ENCODE data around the gene PGLYRP1.

The PGLYRP1 gene

DNA sequence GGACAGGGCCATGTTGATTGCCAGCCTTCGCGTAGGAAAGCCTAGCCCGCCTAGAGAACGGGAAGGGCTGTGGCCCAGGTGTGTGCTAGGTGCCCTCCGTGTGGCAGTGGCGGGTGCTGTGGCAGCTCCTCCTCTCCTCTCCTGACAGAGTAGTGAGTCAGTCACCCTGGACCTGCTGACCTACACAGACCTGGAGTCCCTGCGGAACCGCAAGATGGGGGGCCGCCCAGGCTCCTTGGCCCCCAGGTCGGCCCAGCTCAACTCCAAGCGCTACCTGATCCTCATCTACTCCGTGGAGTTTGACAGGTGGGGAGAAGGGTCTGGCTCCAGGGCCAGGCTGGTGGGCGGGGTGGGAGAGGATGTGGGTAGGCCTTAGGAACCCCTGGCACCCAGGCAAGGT lies 16.4 kb downstream of the PGLYRP1 start:
- Histone ChIP-seq H3K4me1 (ENCODE audit: control insufficient read depth in 5 of 5, insufficient read depth in 5 of 5, low read length in 5 of 5) (peaks cover 0 to 4% (median 2%) of the 10 kb centered on the region in 5 donors), H3K9ac (ENCODE audit: low read length in 5 of 5) (no peak overlapping the region), H3K36me3 (ENCODE audit: control insufficient read depth in 5 of 5, insufficient read depth in 5 of 5, low read length in 5 of 5) (peaks cover 7 to 32% (median 22%) of the 10 kb centered on the region in 5 donors), H3K27me3 (ENCODE audit: control insufficient read depth in 5 of 5, insufficient read depth in 4 of 5, low read length in 5 of 5) (no peaks in the 10 kb centered on the region), H3K9me3 (ENCODE audit: control insufficient read depth in 5 of 5, low read length in 5 of 5) (no peaks in the 10 kb centered on the region), H3K4me3 (ENCODE audit: low read depth in 1 of 5, low read length in 5 of 5) (no peak overlapping the region), H3K27ac (ENCODE audit: low read depth, low read length) (no peak overlapping the region)

DNA sequence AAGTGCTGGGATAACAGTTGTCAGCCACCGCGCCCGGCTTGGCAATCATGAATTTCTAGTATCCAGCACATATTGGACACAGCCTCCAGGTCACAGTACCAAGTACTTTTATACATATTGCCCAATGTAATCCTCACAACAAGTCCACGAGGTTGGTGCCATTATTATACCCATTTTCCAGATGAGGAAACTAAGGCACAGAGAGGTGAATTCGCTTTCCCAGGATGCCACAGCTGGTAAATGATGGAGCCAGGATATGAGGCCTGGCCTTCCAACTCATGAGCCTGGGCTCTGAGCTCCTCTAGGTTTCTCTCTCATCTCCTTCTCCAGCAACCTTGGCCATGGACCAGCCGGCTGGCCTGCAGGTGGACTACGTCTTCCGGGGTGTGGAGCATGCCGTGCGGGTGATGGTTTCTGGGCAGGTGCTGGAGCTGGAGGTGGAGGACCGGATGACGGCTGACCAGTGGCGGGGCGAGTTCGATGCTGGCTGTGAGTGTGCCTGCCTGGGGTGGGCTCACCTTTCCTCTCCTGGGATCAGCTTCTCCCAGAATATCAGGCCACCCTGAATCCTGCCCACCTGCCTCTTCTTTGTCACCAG lies 20.1 kb downstream of the PGLYRP1 start:
- H3K36me3 ChIP-seq (ENCODE audit: control insufficient read depth in 5 of 5, insufficient read depth in 5 of 5, low read length in 5 of 5), result peaks cover 7 to 23% (median 19%) of the 10 kb centered on the region in 5 donors
- H3K27ac ChIP-seq (ENCODE audit: low read depth, low read length), result no peak overlapping the region
- H3K9me3 ChIP-seq (ENCODE audit: control insufficient read depth in 5 of 5, low read length in 5 of 5), result no peaks in the 10 kb centered on the region
- H3K9ac ChIP-seq (ENCODE audit: low read length in 5 of 5), result no peak overlapping the region
- H3K4me3 ChIP-seq (ENCODE audit: low read depth in 1 of 5, low read length in 5 of 5), result no peak overlapping the region
- peaks cover 0 to 16% (median 13%) of the 10 kb centered on the region in 5 donors for H3K4me1 ChIP-seq (ENCODE audit: control insufficient read depth in 5 of 5, insufficient read depth in 5 of 5, low read length in 5 of 5)
- peaks cover 4 to 27% (median 7%) of the 10 kb centered on the region in 5 donors for H3K27me3 ChIP-seq (ENCODE audit: control insufficient read depth in 5 of 5, insufficient read depth in 4 of 5, low read length in 5 of 5)

DNA sequence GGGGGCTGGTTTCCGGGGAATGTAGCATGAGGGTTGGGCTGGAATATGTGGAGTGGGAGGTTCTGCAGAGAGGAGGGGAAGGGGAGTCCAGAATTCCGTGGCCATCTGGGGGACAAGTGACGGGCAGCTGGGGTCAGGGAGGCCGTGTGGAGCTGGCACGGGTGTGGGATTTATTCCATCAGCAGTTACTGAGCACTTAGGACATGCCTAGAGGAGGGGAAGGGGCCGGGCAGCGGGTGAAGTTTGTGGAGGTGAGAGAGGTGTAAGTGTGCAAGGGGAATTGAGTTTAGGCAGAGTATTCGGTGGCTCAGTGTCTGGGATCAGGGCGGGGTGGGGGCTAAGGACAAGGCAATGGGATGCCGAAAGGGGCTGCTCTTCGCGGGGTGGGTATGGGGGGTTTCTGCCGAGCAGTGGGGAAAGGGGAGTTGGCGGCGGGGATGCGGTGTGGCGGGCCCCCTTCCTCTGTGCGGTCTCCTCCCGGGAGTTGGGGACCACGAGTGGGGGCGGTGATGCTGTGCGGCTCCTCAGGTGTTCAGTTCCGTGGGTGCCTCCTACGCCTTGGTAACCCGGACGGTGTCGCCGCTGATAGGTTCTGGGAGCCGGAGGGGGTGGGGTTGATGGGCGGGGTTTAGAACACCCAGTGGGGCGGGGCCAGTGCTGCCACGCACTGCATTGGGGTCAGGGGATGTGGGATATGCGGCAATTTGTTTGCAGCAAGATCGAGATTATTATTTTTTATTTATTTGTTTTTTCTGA lies 22.2 kb downstream of the PGLYRP1 start:
- H3K9ac ChIP-seq (ENCODE audit: low read length in 5 of 5), result no peak overlapping the region
- H3K4me3 ChIP-seq (ENCODE audit: low read depth in 1 of 5, low read length in 5 of 5), result peak overlapping the region in 1 of 5 donors; percentile 4
- no peaks in the 10 kb centered on the region for H3K9me3 ChIP-seq (ENCODE audit: control insufficient read depth in 5 of 5, low read length in 5 of 5)
- H3K4me1 ChIP-seq (ENCODE audit: control insufficient read depth in 5 of 5, insufficient read depth in 5 of 5, low read length in 5 of 5), result peaks cover 5 to 22% (median 18%) of the 10 kb centered on the region in 5 donors
- peaks cover 5 to 15% (median 12%) of the 10 kb centered on the region in 5 donors for H3K36me3 ChIP-seq (ENCODE audit: control insufficient read depth in 5 of 5, insufficient read depth in 5 of 5, low read length in 5 of 5)
- H3K27ac ChIP-seq (ENCODE audit: low read depth, low read length), result no peak overlapping the region
- H3K27me3 ChIP-seq (ENCODE audit: control insufficient read depth in 5 of 5, insufficient read depth in 4 of 5, low read length in 5 of 5), result peaks cover 4 to 27% (median 7%) of the 10 kb centered on the region in 5 donors

DNA sequence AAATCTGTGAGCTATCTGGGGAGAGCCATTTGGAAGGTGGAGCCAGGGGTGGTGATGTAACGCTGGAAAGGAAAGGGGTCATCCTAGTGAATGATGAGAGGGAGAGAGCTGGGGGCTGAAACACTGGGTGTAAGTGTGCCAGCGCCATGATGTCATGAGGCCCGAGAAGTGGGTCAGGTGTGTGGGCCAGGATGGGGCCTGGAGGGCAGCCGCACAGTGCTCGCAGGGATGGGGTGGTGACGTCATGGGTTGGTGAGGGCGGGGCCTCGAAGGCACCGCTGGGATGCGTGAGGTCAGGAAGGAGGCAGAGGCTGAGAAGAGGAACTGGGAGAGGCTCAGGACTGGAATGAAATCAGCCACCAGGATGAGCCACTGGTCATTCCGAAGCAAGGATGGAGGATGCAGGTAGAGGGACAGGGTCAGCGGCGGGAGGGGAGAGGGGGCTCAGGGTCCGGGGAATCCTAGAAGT lies 23.2 kb downstream of the PGLYRP1 start:
- peaks cover 0 to 15% (median 11%) of the 10 kb centered on the region in 5 donors for H3K36me3 ChIP-seq (ENCODE audit: control insufficient read depth in 5 of 5, insufficient read depth in 5 of 5, low read length in 5 of 5)
- H3K27ac ChIP-seq (ENCODE audit: low read depth, low read length), result no peak overlapping the region
- peak overlapping the region in 1 of 5 donors; percentile 7 for H3K4me3 ChIP-seq (ENCODE audit: low read depth in 1 of 5, low read length in 5 of 5)
- H3K9ac ChIP-seq (ENCODE audit: low read length in 5 of 5), result no peak overlapping the region
- H3K27me3 ChIP-seq (ENCODE audit: control insufficient read depth in 5 of 5, insufficient read depth in 4 of 5, low read length in 5 of 5), result peaks cover 4 to 27% (median 7%) of the 10 kb centered on the region in 5 donors
- no peaks in the 10 kb centered on the region for H3K9me3 ChIP-seq (ENCODE audit: control insufficient read depth in 5 of 5, low read length in 5 of 5)
- peaks cover 6 to 26% (median 23%) of the 10 kb centered on the region in 5 donors for H3K4me1 ChIP-seq (ENCODE audit: control insufficient read depth in 5 of 5, insufficient read depth in 5 of 5, low read length in 5 of 5)

DNA sequence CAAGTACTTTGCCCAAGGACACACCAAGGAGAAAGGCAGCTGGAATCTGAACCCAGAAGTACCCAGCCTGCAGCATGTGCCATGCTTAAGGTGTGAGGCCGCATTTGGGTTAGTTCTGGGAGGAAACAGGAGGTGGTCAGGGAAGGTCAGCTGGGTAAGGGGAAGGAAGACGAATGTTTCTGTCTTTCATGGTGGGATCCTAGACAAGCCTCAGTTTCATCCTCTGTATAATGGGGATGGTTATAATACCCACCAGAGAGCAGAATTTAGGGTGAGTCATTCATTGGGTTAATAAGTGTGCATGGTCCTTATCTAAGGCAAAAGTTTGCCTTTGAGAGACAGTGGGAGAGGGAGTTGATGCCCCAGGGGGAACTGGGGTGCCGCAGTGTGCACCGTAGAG lies 24.0 kb downstream of the PGLYRP1 start:
- H3K9ac ChIP-seq (ENCODE audit: low read length in 5 of 5), result no peak overlapping the region
- no peaks in the 10 kb centered on the region for H3K9me3 ChIP-seq (ENCODE audit: control insufficient read depth in 5 of 5, low read length in 5 of 5)
- no peak overlapping the region for H3K27ac ChIP-seq (ENCODE audit: low read depth, low read length)
- no peak overlapping the region for H3K4me3 ChIP-seq (ENCODE audit: low read depth in 1 of 5, low read length in 5 of 5)
- peaks cover 0 to 13% (median 11%) of the 10 kb centered on the region in 5 donors for H3K36me3 ChIP-seq (ENCODE audit: control insufficient read depth in 5 of 5, insufficient read depth in 5 of 5, low read length in 5 of 5)
- H3K4me1 ChIP-seq (ENCODE audit: control insufficient read depth in 5 of 5, insufficient read depth in 5 of 5, low read length in 5 of 5), result peaks cover 6 to 30% (median 26%) of the 10 kb centered on the region in 5 donors
- peaks cover 4 to 27% (median 7%) of the 10 kb centered on the region in 5 donors for H3K27me3 ChIP-seq (ENCODE audit: control insufficient read depth in 5 of 5, insufficient read depth in 4 of 5, low read length in 5 of 5)

DNA sequence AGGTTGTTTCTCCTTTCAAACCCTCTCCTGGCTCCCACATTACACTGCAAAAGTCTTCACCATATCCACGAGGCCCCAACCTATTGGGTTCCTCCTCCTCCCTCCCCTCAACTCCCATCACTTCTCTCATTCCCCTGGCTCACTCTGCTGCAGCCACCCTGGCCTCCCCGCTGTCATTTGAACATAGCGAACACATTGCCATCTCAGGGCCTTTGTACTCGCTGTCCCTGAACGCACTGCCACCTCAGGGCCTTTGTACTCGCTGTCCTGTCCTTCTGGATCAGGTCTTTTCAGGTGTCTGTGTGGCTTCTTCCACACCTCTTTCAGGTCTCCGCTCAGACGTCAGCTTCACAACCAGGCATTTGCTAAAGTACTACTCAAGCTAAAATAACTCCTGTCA lies 25.9 kb downstream of the PGLYRP1 start:
- peaks cover 6 to 30% (median 26%) of the 10 kb centered on the region in 5 donors for H3K4me1 ChIP-seq (ENCODE audit: control insufficient read depth in 5 of 5, insufficient read depth in 5 of 5, low read length in 5 of 5)
- peaks cover 0 to 5% (median 4%) of the 10 kb centered on the region in 5 donors for H3K36me3 ChIP-seq (ENCODE audit: control insufficient read depth in 5 of 5, insufficient read depth in 5 of 5, low read length in 5 of 5)
- H3K27me3 ChIP-seq (ENCODE audit: control insufficient read depth in 5 of 5, insufficient read depth in 4 of 5, low read length in 5 of 5), result peaks cover 4 to 27% (median 7%) of the 10 kb centered on the region in 5 donors
- H3K27ac ChIP-seq (ENCODE audit: low read depth, low read length), result no peak overlapping the region
- no peak overlapping the region for H3K4me3 ChIP-seq (ENCODE audit: low read depth in 1 of 5, low read length in 5 of 5)
- H3K9ac ChIP-seq (ENCODE audit: low read length in 5 of 5), result peak overlapping the region in 1 of 5 donors; percentile 43
- no peaks in the 10 kb centered on the region for H3K9me3 ChIP-seq (ENCODE audit: control insufficient read depth in 5 of 5, low read length in 5 of 5)

DNA sequence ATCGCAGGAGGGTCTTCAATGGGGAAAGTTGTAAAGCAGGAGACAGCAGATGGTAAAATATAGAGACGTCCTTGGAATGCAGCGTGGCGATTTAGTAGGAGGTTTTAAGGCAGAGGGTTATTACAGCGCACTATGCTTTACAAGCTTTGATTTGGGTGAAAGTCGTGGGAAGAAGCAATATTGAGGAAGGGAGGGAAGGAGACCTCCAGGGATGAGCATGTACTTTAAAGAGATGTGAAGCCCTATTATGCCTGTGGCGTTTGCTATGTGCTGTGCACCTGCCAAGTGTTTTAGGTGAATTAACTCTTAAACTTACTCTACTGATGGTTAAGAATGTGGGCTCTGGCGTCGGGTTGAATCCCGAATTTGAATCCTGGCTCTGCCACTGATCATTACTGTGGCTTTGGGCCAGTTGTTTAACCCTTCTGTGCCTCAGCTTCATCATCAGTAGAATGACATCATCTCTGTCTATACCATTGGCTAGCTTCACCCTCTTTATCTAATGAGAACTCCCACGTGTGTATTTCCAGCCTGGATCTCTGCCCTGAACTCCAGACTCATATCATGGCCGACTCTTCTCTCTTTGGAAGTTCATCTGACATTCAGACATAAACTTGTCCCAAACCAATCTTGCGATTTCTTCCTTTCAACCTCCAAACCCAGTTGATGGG lies 27.0 kb downstream of the PGLYRP1 start:
- Histone ChIP-seq H3K4me1 (ENCODE audit: control insufficient read depth in 5 of 5, insufficient read depth in 5 of 5, low read length in 5 of 5) (peaks cover 6 to 30% (median 26%) of the 10 kb centered on the region in 5 donors), H3K4me3 (ENCODE audit: low read depth in 1 of 5, low read length in 5 of 5) (peak overlapping the region; percentile 76 to 95 (median 91)), H3K36me3 (ENCODE audit: control insufficient read depth in 5 of 5, insufficient read depth in 5 of 5, low read length in 5 of 5) (peaks cover 0 to 5% (median 4%) of the 10 kb centered on the region in 5 donors), H3K9me3 (ENCODE audit: control insufficient read depth in 5 of 5, low read length in 5 of 5) (no peaks in the 10 kb centered on the region), H3K9ac (ENCODE audit: low read length in 5 of 5) (peak overlapping the region; percentile 59 to 90 (median 83)), H3K27ac (ENCODE audit: low read depth, low read length) (peak overlapping the region; percentile 81), H3K27me3 (ENCODE audit: control insufficient read depth in 5 of 5, insufficient read depth in 4 of 5, low read length in 5 of 5) (peaks cover 4 to 27% (median 7%) of the 10 kb centered on the region in 5 donors)

DNA sequence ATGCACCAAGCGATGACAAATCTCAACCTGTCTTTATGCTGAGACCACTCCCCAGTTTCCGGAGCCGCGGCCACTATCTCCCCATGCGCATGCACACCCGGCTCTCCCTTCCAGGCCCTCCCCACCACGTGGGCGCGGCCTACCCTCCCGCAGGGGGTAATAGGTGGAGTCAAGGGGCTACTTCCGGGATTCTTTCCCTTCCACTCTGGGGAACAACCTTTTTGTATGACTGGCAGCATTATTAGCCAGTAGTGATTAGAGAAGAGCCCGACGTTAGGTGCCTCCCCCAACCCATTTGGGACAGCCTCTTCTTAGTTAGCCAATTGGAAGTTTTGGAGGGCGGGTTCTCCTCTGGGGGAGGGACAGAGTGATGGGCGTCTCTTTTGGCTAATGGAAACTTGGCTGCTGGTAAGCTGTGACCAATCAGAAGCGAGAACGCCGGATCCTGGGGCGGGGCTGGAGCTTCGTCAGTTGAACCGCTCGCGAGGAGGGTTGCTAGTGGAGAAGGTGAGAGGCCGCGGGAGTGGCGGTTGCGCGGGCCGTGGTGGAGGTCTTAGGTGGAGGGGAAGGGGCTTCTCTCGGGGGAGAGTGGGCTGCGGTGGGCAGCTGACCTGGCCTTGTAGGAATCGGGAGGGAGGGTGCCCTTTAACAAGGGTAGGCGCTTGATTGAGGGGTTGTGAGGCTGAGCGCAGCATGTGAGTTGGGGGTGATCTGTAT lies 27.7 kb downstream of the PGLYRP1 start, which contains the start of gene CCDC61:
TSS of gene CCDC61 (plus strand) at position 470 of the 717 bp plus-strand sequence. CDS start 7,552 bp downstream, outside the sequence.
- Histone ChIP-seq H3K9me3 (ENCODE audit: control insufficient read depth in 5 of 5, low read length in 5 of 5) (no peaks in the 10 kb centered on the region), H3K9ac (ENCODE audit: low read length in 5 of 5) (peak within 1 kb of the TSS; percentile 59 to 90 (median 83)), H3K27me3 (ENCODE audit: control insufficient read depth in 5 of 5, insufficient read depth in 4 of 5, low read length in 5 of 5) (peaks cover under 1 to 20% (median 7%) of the 10 kb centered on the region in 5 donors), H3K36me3 (ENCODE audit: control insufficient read depth in 5 of 5, insufficient read depth in 5 of 5, low read length in 5 of 5) (peaks cover 0 to 5% (median 4%) of the 10 kb centered on the region in 5 donors), H3K4me3 (ENCODE audit: low read depth in 1 of 5, low read length in 5 of 5) (peak within 1 kb of the TSS; percentile 76 to 95 (median 91)), H3K27ac (ENCODE audit: low read depth, low read length) (peak within 1 kb of the TSS; percentile 81), H3K4me1 (ENCODE audit: control insufficient read depth in 5 of 5, insufficient read depth in 5 of 5, low read length in 5 of 5) (peaks cover 6 to 27% (median 23%) of the 10 kb centered on the region in 5 donors)

DNA sequence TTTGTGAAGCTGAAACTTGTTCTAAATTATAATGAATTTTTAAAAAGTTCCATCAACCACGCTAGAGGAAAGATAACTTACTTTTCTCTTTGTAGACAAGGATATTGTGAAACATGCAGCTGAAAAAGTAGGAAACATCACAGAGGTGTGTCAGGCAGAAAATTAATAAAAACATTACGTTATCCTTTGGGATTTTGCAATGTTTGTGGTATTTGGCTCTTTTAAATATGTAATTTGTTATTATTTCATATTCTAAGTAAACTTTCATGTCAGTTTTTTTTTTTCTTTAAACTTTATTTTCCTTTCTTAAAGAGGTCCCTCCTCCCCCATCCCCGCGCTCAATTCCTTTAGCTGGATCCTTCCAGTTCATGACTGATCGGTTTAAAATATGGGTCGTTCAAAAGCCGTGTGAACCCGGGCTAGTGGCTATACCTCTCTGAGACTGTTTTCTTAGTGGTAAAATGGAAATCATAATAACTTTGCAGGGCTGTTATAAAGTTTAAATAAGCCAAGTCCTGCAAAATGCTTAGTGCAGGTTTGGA lies 28.3 kb downstream of the PGLYRP1 start:
- no peaks in the 10 kb centered on the region for H3K9me3 ChIP-seq (ENCODE audit: control insufficient read depth in 5 of 5, low read length in 5 of 5)
- H3K9ac ChIP-seq (ENCODE audit: low read length in 5 of 5), result peak overlapping the region in 4 of 5 donors; percentile 7 to 75 (median 62)
- peaks cover 0 to 14% (median 4%) of the 10 kb centered on the region in 5 donors for H3K27me3 ChIP-seq (ENCODE audit: control insufficient read depth in 5 of 5, insufficient read depth in 4 of 5, low read length in 5 of 5)
- no peak overlapping the region for H3K27ac ChIP-seq (ENCODE audit: low read depth, low read length)
- H3K4me3 ChIP-seq (ENCODE audit: low read depth in 1 of 5, low read length in 5 of 5), result peak overlapping the region; percentile 64 to 89 (median 76)
- peaks cover 0 to 5% (median 4%) of the 10 kb centered on the region in 5 donors for H3K36me3 ChIP-seq (ENCODE audit: control insufficient read depth in 5 of 5, insufficient read depth in 5 of 5, low read length in 5 of 5)
- H3K4me1 ChIP-seq (ENCODE audit: control insufficient read depth in 5 of 5, insufficient read depth in 5 of 5, low read length in 5 of 5), result peaks cover 6 to 23% (median 18%) of the 10 kb centered on the region in 5 donors

Data from subcutaneous abdominal adipose tissue (tissue), 5 donors.